ENCODE measurements around the gene AADAT.

The AADAT gene

GRCh38 chr4:170027181-170027829, 62.5 kb downstream of the AADAT start:
- DNase-seq: peak; percentile 91 to 95

GRCh38 chr4:170026253-170027021, 63.3 kb downstream of the AADAT start, which contains the start of gene MFAP3L:
Gene MFAP3L, minus strand, starts transcription at chr4:170026395. Its CDS starts 20,518 bp downstream, at chr4:170005877.
- DNase-seq: peak; percentile 81 to 96

GRCh38 chr4:170025523-170026252, 64.1 kb downstream of the AADAT start:
- peak in 1 of 2 experiments; percentile 62 for DNase-seq

- no peak for DNase-seq
These were observed 67.5 kb downstream of the AADAT start for GRCh38 chr4:170022211-170022610.

GRCh38 chr4:170017252-170017651, 72.5 kb downstream of the AADAT start:
- DNase-seq: no peak

GRCh38 chr4:170015285-170015684, 74.5 kb downstream of the AADAT start:
- DNase-seq: no peak

- DNase-seq: peak; percentile 72 to 81
These were observed 75.3 kb downstream of the AADAT start for GRCh38 chr4:170014359-170015011.

GRCh38 chr4:170012629-170012958, 77.2 kb downstream of the AADAT start:
- DNase-seq: no peak

- DNase-seq: no peak
These were observed 77.7 kb downstream of the AADAT start for GRCh38 chr4:170011921-170012628.

Data from NCI-H526 (cell line).